H9 (cell line): ENCODE data around the gene VWA1. TPM values are rescaled to one million over a fixed set of nuclear protein-coding genes. Genes with fewer than 3 reads are reported as not detected.
A peak's percentile ranks its signal among the peaks of the same experiment; 100 is the strongest.

Source experiments
- DNase-seq: peaks from one replicate; pipeline ENCODE4 v3.0.0-alpha.2; 2017
- H2AFZ ChIP-seq: one replicate; pipeline ENCODE4 v1.6.1; 2013; ENCODE audit warnings: mild to moderate bottlenecking, low read length, control low read depth, moderate library complexity
- H2AK5ac ChIP-seq: 2 replicates; pipeline ENCODE4 v1.6.1; 2013; ENCODE audit warnings: low read length, control low read depth, mixed read lengths; ENCODE audit not compliant: insufficient read length
- H2BK120ac ChIP-seq: one replicate; pipeline ENCODE4 v1.6.1; 2013; ENCODE audit warnings: low read depth, mild to moderate bottlenecking, low read length, control low read depth, inconsistent platforms; ENCODE audit not compliant: poor library complexity, severe bottlenecking
- H2BK12ac ChIP-seq: 2 replicates; pipeline ENCODE4 v1.6.1; 2013; ENCODE audit warnings: low read length, control low read depth, mixed read lengths, low read depth; ENCODE audit not compliant: insufficient read length
- H2BK15ac ChIP-seq: 2 replicates; pipeline ENCODE4 v1.6.1; 2013; ENCODE audit warnings: low read depth, low read length, control low read depth
- H2BK20ac ChIP-seq: one replicate; pipeline ENCODE4 v1.6.1; 2013; ENCODE audit warnings: low read depth, mild to moderate bottlenecking, low read length, control low read depth, inconsistent platforms; ENCODE audit not compliant: poor library complexity, severe bottlenecking
- H2BK5ac ChIP-seq: 2 replicates; pipeline ENCODE4 v1.6.1; 2013; ENCODE audit warnings: low read length, control low read depth, mixed read lengths; ENCODE audit not compliant: insufficient read length
- H3K14ac ChIP-seq: 2 replicates; pipeline ENCODE4 v1.6.1; 2013; ENCODE audit warnings: low read length, control low read depth; ENCODE audit not compliant: insufficient read depth
- H3K18ac ChIP-seq: 2 replicates; pipeline ENCODE4 v1.6.1; 2013; ENCODE audit warnings: low read depth, mild to moderate bottlenecking, mixed read lengths, low read length, control low read depth; ENCODE audit not compliant: insufficient read length
- H3K23ac ChIP-seq: 2 replicates; pipeline ENCODE4 v1.6.1; 2013; ENCODE audit warnings: low read length, control low read depth, mixed read lengths, low read depth; ENCODE audit not compliant: insufficient read length
- H3K23me2 ChIP-seq: 2 replicates; pipeline ENCODE4 v1.6.1; 2013; ENCODE audit warnings: low read depth, mild to moderate bottlenecking, mixed read lengths, low read length, control low read depth; ENCODE audit not compliant: insufficient read length, poor library complexity, severe bottlenecking
- H3K27ac ChIP-seq: 2 replicates; pipeline ENCODE4 v1.5.1; 2013; ENCODE audit warnings: low read length, control low read depth, mixed read lengths, low read depth; ENCODE audit not compliant: insufficient read length
- H3K27me3 ChIP-seq: 2 replicates; pipeline ENCODE4 v1.6.1; 2013; ENCODE audit warnings: low read length, control low read depth, inconsistent platforms; ENCODE audit not compliant: insufficient read depth
- H3K4ac ChIP-seq: 2 replicates; pipeline ENCODE4 v1.6.1; 2013; ENCODE audit warnings: low read depth, mild to moderate bottlenecking, control low read depth, inconsistent platforms, low read length, moderate library complexity
- H3K4me1 ChIP-seq: 2 replicates; pipeline ENCODE4 v1.6.1; 2013; ENCODE audit warnings: low read length, control low read depth, inconsistent platforms; ENCODE audit not compliant: insufficient read depth
- H3K4me2 ChIP-seq: 2 replicates; pipeline ENCODE4 v1.6.1; 2013; ENCODE audit warnings: low read length, control low read depth, mixed read lengths; ENCODE audit not compliant: insufficient read length, insufficient read depth
- H3K56ac ChIP-seq: 2 replicates; pipeline ENCODE4 v1.6.1; 2013; ENCODE audit warnings: low read depth, mild to moderate bottlenecking, mixed read lengths, low read length, control low read depth; ENCODE audit not compliant: insufficient read length
- H3K79me1 ChIP-seq: 2 replicates; pipeline ENCODE4 v1.6.1; 2013; ENCODE audit warnings: low read depth, mild to moderate bottlenecking, moderate library complexity, low read length, control low read depth, inconsistent platforms; ENCODE audit not compliant: insufficient read depth, poor library complexity, severe bottlenecking
- H3K79me2 ChIP-seq: 2 replicates; pipeline ENCODE4 v1.6.1; 2013; ENCODE audit warnings: low read length, control low read depth, inconsistent platforms; ENCODE audit not compliant: insufficient read depth
- H3K9ac ChIP-seq: 2 replicates; pipeline ENCODE4 v1.6.1; 2013; ENCODE audit warnings: low read length, control low read depth, mixed read lengths; ENCODE audit not compliant: insufficient read length; ENCODE audit errors: extremely low read depth
- H3K9me3 ChIP-seq: one replicate; pipeline ENCODE4 v1.6.1; 2013; ENCODE audit warnings: low read depth, low read length, inconsistent platforms; ENCODE audit not compliant: control insufficient read depth
- H3T11ph ChIP-seq: one replicate; pipeline ENCODE4 v1.6.1; 2013; ENCODE audit warnings: mild to moderate bottlenecking, low read length, control low read depth, inconsistent platforms
- H4K20me1 ChIP-seq: one replicate; pipeline ENCODE4 v1.6.1; 2013; ENCODE audit not compliant: control insufficient read depth, insufficient read length, insufficient read depth
- H4K5ac ChIP-seq: 2 replicates; pipeline ENCODE4 v1.6.1; 2013; ENCODE audit warnings: low read depth, mild to moderate bottlenecking, mixed read lengths, low read length, control low read depth; ENCODE audit not compliant: insufficient read length
- H4K8ac ChIP-seq: replicated peaks from 2 replicates; pipeline ENCODE4 v1.6.1; 2013; ENCODE audit warnings: low read length, control low read depth, mixed read lengths, low read depth; ENCODE audit not compliant: insufficient read length
- H4K91ac ChIP-seq: 2 replicates; pipeline ENCODE4 v1.6.1; 2013; ENCODE audit warnings: low read depth, mild to moderate bottlenecking, moderate library complexity, mixed read lengths, low read length, control low read depth; ENCODE audit not compliant: insufficient read length
- H3K27ac Mint-ChIP-seq, 3 experiments: 2 replicates in 2 of 3; 3 replicates in 1 of 3; pipeline ENCODE4 v1.8.0; 2020 to 2021; ENCODE audit warnings: mixed read lengths in 3 of 3, mild to moderate bottlenecking in 1 of 3, moderate library complexity in 1 of 3
- H3K27me3 Mint-ChIP-seq: 2 replicates; pipeline ENCODE4 v1.8.0; 2021; ENCODE audit warnings: low read depth, mild to moderate bottlenecking, moderate library complexity, mixed read lengths
- H3K36me3 Mint-ChIP-seq, 3 experiments: 2 replicates in 2 of 3; 3 replicates in 1 of 3; pipeline ENCODE4 v1.8.0; 2020 to 2021; ENCODE audit warnings: low read depth in 3 of 3, mixed read lengths in 3 of 3; ENCODE audit not compliant: insufficient read depth in 1 of 3
- H3K4me1 Mint-ChIP-seq, 2 experiments: 2 replicates each; pipeline ENCODE4 v1.8.0; 2020; ENCODE audit warnings: mixed read lengths in 2 of 2
- H3K4me3 Mint-ChIP-seq, 2 experiments: 2 replicates in 1 of 2; 3 replicates in 1 of 2; pipeline ENCODE4 v1.8.0; 2020 to 2021; ENCODE audit warnings: mild to moderate bottlenecking in 2 of 2, mixed read lengths in 2 of 2, moderate library complexity in 1 of 2
- H3K9me3 Mint-ChIP-seq, 2 experiments: 2 replicates in 1 of 2; 3 replicates in 1 of 2; pipeline ENCODE4 v1.8.0; 2020; ENCODE audit warnings: mild to moderate bottlenecking in 2 of 2, mixed read lengths in 2 of 2, moderate library complexity in 1 of 2
- WGBS: extraction: QIAGEN DNeasy Blood & Tissue Kit; methylation state at CpG from one replicate; pipeline ENCODE4 v1.1.7; 2013; ENCODE audit warnings: missing lambda C conversion rate, low lambda C conversion rate, mixed read lengths; ENCODE audit not compliant: insufficient read length; ENCODE audit errors: extremely low coverage; 5-methylcytosine and 5-hydroxymethylcytosine counted together
- total RNA-seq: library from RNA; stranded (reverse); gene quantifications from 2 replicates; pipeline ENCODE4 v1.2.1, GENCODE V29; 2021
- TF ChIP-seq, protein P1 (sequence below): fragments of 200-600 bp; sonication (generic); conservative IDR thresholded peaks from 3 replicates; pipeline ENCODE4 v1.8.0; 2021; ENCODE audit warnings: antibody characterized with exemption, mild to moderate bottlenecking

Gene VWA1
- total RNA-seq, 1 experiment from 2014 or later = 57.1 TPM

DNA sequence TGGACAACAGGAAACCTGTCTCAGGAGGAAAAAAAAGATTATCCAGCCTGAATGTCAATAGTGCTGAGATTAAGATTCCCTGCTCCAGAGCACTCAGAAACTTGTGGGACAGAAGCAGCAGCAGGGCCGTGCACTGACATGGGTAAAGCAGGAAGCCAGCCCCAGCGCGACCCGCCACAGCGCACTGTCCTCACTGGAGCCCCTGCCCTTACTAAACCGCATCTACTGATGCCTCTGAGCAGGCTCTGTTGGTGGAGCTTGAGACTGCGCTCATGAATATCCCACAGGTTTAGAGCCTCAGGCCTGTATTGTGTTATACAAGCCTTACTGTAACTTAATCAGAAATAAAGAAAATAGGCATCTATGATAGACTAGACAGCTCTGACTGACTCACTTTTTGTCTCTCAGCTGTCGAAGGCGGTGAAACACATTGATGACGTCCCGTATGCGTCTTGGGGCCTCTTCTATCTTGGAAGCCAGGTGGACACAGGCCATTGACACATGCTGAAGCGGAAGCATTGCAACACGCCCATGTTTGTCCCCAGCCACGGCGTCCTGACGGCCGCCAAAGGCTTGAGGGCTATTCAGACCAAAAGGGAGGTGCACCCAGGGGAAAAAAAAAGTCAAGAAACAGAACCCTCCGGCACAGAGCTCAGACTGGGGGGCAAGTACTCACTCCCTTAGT lies 37.5 kb upstream of the VWA1 start:
- Histone ChIP-seq H3K4me1 (no peaks in the 10 kb centered on the region), H2AFZ (no peak overlapping the region), H3K4ac (no peak overlapping the region), H2BK15ac (no peak overlapping the region), H3K9me3 (no peaks in the 10 kb centered on the region), H4K5ac (no peak overlapping the region), H2BK12ac (no peak overlapping the region), H3K23me2 (peaks cover 11% of the 10 kb centered on the region), H3K27me3 (no peaks in the 10 kb centered on the region), H3K56ac (no peak overlapping the region), H4K20me1 (peaks cover 2% of the 10 kb centered on the region), H3K23ac (no peak overlapping the region), H3K9ac (peak overlapping the region; percentile 97), H2AK5ac (no peak overlapping the region), H3K4me2 (peak overlapping the region; percentile 92), H4K91ac (no peak overlapping the region), H3K18ac (no peak overlapping the region), H3K79me1 (peaks cover 12% of the 10 kb centered on the region), H2BK5ac (no peak overlapping the region), H3T11ph (no peak overlapping the region), H3K79me2 (peaks cover 8% of the 10 kb centered on the region; the same call in 1 of the 2 replicates), H3K27ac (no peak overlapping the region), H4K8ac (no peak overlapping the region), H2BK20ac (no peak overlapping the region), H3K14ac (no peak overlapping the region), H2BK120ac (no peak overlapping the region)
- peak overlapping the region; percentile 90 for H3K4me3 Mint-ChIP-seq
- peak overlapping the region; percentile 84 to 93 (median 92); a peak in 6 of 7 replicates for H3K27ac Mint-ChIP-seq
- H3K27me3 Mint-ChIP-seq = peaks cover 1% of the 10 kb centered on the region; the same call in 1 of the 2 replicates
- no CpG with 5 or more reads among the region's 19 CpGs for WGBS
- TF ChIP-seq, protein P1, sequence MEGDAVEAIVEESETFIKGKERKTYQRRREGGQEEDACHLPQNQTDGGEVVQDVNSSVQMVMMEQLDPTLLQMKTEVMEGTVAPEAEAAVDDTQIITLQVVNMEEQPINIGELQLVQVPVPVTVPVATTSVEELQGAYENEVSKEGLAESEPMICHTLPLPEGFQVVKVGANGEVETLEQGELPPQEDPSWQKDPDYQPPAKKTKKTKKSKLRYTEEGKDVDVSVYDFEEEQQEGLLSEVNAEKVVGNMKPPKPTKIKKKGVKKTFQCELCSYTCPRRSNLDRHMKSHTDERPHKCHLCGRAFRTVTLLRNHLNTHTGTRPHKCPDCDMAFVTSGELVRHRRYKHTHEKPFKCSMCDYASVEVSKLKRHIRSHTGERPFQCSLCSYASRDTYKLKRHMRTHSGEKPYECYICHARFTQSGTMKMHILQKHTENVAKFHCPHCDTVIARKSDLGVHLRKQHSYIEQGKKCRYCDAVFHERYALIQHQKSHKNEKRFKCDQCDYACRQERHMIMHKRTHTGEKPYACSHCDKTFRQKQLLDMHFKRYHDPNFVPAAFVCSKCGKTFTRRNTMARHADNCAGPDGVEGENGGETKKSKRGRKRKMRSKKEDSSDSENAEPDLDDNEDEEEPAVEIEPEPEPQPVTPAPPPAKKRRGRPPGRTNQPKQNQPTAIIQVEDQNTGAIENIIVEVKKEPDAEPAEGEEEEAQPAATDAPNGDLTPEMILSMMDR = no peak
- peaks cover 0 to 2% of the 10 kb centered on the region in 2 experiments; a peak in 2 of 5 replicates for H3K9me3 Mint-ChIP-seq
- H3K36me3 Mint-ChIP-seq = peaks cover 54 to 88% (median 72%) of the 10 kb centered on the region in 3 experiments
- H3K4me1 Mint-ChIP-seq = peaks cover 24 to 32% of the 10 kb centered on the region in 2 experiments
- no peak for DNase-seq
